Adrenal gland (tissue), 12 donors: ENCODE results near the gene APRT. TPM values are rescaled to one million over a fixed set of nuclear protein-coding genes. Genes with fewer than 3 reads are reported as not detected.
A peak's percentile ranks its signal among the peaks of the same experiment; 100 is the strongest.

Experiments used
- DNase-seq, 7 donors: peaks; one replicate each; pipeline ENCODE4 v3.0.0-alpha.2; 2019 to 2020
- H3K27ac ChIP-seq, 5 donors: fragments of 200-600 bp; sonication (generic) in 4 of 5; 1 replicate in 3 of 5; 2 replicates in 2 of 5; pipeline versions ENCODE4 v1.5.1 to v1.8.0; 2016 to 2020; ENCODE audit warnings: mild to moderate bottlenecking in 1 of 5
- H3K27me3 ChIP-seq: fragments of 200-600 bp; 2 replicates; pipeline ENCODE4 v1.8.0; 2021
- H3K36me3 ChIP-seq, 2 donors: fragments of 200-600 bp; replicated peaks in 1 of 2; 1 replicate in 1 of 2; 2 replicates in 1 of 2; pipeline versions ENCODE4 v1.5.1 to v1.8.0; 2018 to 2022
- H3K4me1 ChIP-seq, 2 donors: fragments of 200-600 bp; replicated peaks in 1 of 2; 1 replicate in 1 of 2; 2 replicates in 1 of 2; pipeline versions ENCODE4 v1.5.1 to v1.8.0; 2018 to 2021
- H3K4me3 ChIP-seq, 4 donors: fragments of 200-600 bp; sonication (generic) in 3 of 4; one replicate each; pipeline ENCODE4 v1.5.1; 2016 to 2018
- H3K9me3 ChIP-seq, 3 donors: fragments of 200-600 bp; sonication (generic) in 1 of 3; replicated peaks in 1 of 3; 1 replicate in 2 of 3; 2 replicates in 1 of 3; pipeline versions ENCODE4 v1.5.1 to v1.8.0; 2016 to 2021
- POLR2A ChIP-seq, 2 donors: fragments of 450-650 bp; IDR thresholded peaks; one replicate each; pipeline ENCODE4 v1.6.1; 2017; ENCODE audit warnings: antibody characterized with exemption in 2 of 2, mild to moderate bottlenecking in 2 of 2, moderate library complexity in 1 of 2
- WGBS, 4 donors: extraction: QIAGEN DNeasy Blood & Tissue Kit in 2 of 4; methylation state at CpG; one replicate each; pipeline versions ENCODE4 v1.1.5 to v1.1.7; 2013 to 2017; 5-methylcytosine and 5-hydroxymethylcytosine counted together
- intact Hi-C, 2 donors: fragments of 100-400 bp; cut with DNase I; formaldehyde crosslinking; loops; one replicate each; pipeline versions ENCODE4 v1.14.1 to v1.15.0; 2022 to 2023
- polyA plus RNA-seq, 3 donors: library from polyadenylated mRNA; stranded (reverse); fragments of 200-250 nt in 2 of 3; fragments of 350-450 nt in 1 of 3; fragmentation: Illumina TruSeq in 1 of 3; extraction: RNeasy Lipid Tissue Mini Kit (QIAGEN cat#74804) in 1 of 3; gene quantifications; one replicate each; pipeline ENCODE4 v1.2.3, GENCODE V29; 2013 to 2014
- total RNA-seq, 9 donors: library from RNA; depleted of rRNA in 4 of 9; stranded (reverse); fragments of >200 nt in 4 of 9; fragments of 120-200 nt in 1 of 9; fragmentation: NEBNext Ultra II Directional in 1 of 9; extraction: Animal tissue kit (Norgen Biotek cat#: 25700) in 1 of 9; gene quantifications; one replicate each; pipeline versions ENCODE4 v1.1.0 to v1.2.4, GENCODE V29; 2013 to 2023
- TF ChIP-seq, protein P1 (sequence below), 6 experiments: fragments of 450-650 bp in 4 of 6; fragments of 200-600 bp in 2 of 6; sonication (generic) in 1 of 6; IDR thresholded peaks; 1 replicate in 5 of 6; 2 replicates in 1 of 6; pipeline versions ENCODE4 v1.5.1 to v1.8.0; 2016 to 2021; ENCODE audit warnings: antibody characterized with exemption in 6 of 6, mild to moderate bottlenecking in 2 of 6, moderate library complexity in 1 of 6
- donor health status: healthy with polysubstance abuse.
- donor health status: Bipolar disorder and iron deficiency.
- donor health status: DM: yes; HTN: yes; CAD: no.
- donor health status: DM: no; HTN: no; CAD: no.
- donor health status: DM: no; HTN: no; CAD: no.
- donor health status: DM: yes; HTN: yes; CAD: no.

Gene APRT
- total and polyA plus RNA-seq, 12 donors = 116 to 297 (median 181) TPM

DNA sequence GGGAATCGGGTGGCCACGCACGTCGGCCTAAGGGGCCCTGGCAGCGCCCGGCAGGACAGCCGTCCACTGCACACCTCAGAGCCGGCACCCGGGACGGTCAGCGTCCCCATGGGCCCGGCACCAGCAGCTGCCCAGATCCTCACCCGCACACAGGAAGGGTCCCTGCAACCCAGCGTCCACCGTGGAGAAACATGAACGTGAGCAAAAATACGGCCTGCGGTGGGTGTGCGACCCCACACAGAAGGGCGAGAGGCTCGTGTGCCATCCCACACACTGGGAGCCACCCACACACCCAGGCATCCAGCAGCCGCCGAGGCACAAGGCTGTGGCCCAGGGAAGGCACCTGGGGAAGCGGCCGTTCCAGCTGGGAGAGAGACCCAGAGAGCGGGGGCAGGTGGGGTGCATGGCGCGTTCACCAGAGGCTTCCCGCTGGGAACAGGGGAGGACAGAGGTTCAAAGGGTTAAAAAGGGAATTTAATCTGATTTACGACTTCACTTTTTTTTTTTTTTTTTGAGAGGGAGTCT lies 33.1 kb downstream of the APRT start:
- no peaks in the 10 kb centered on the region for H3K9me3 ChIP-seq
- no peak for DNase-seq
- H3K36me3 ChIP-seq = no peaks in the 10 kb centered on the region
- WGBS, 4 donors = 81 to 95% (median 86%) methylated on average over 18 to 30 of the region's 30 CpGs
- H3K27me3 ChIP-seq = no peaks in the 10 kb centered on the region
- TF ChIP-seq, protein P1, sequence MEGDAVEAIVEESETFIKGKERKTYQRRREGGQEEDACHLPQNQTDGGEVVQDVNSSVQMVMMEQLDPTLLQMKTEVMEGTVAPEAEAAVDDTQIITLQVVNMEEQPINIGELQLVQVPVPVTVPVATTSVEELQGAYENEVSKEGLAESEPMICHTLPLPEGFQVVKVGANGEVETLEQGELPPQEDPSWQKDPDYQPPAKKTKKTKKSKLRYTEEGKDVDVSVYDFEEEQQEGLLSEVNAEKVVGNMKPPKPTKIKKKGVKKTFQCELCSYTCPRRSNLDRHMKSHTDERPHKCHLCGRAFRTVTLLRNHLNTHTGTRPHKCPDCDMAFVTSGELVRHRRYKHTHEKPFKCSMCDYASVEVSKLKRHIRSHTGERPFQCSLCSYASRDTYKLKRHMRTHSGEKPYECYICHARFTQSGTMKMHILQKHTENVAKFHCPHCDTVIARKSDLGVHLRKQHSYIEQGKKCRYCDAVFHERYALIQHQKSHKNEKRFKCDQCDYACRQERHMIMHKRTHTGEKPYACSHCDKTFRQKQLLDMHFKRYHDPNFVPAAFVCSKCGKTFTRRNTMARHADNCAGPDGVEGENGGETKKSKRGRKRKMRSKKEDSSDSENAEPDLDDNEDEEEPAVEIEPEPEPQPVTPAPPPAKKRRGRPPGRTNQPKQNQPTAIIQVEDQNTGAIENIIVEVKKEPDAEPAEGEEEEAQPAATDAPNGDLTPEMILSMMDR (IDR thresholded peaks at IDR 0.05) = no peak
- peaks cover 10 to 49% of the 10 kb centered on the region in 2 donors for H3K4me1 ChIP-seq
- intact Hi-C loops = no loop called here
- no peak overlapping the region for H3K4me3 ChIP-seq
- H3K27ac ChIP-seq = no peak overlapping the region

DNA sequence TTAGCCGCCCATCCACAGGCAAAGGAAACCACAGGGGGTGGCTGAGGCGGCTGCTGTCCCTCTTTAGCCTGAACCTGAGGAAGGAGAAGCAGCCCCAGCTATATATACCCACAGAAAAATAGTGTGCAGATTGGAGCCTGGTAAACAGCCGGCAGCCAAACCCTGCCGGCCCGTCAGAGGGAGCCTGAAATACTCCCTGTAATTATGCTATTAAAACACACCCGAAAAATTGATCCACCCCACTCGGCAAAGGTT lies 33.5 kb downstream of the APRT start:
- H3K4me1 ChIP-seq = peaks cover 10 to 49% of the 10 kb centered on the region in 2 donors
- no peak overlapping the region for H3K27ac ChIP-seq
- intact Hi-C loops = no loop called here
- 77 to 91% (median 79%) methylated on average over 5 to 7 of the region's 7 CpGs for WGBS, 4 donors
- no peak for DNase-seq
- TF ChIP-seq POLR2A (IDR thresholded peaks at IDR 0.05) = no peak
- TF ChIP-seq, protein P1 (IDR thresholded peaks at IDR 0.05) = no peak
- H3K27me3 ChIP-seq = no peaks in the 10 kb centered on the region
- no peaks in the 10 kb centered on the region for H3K9me3 ChIP-seq
- H3K36me3 ChIP-seq = no peaks in the 10 kb centered on the region
- no peak overlapping the region for H3K4me3 ChIP-seq

DNA sequence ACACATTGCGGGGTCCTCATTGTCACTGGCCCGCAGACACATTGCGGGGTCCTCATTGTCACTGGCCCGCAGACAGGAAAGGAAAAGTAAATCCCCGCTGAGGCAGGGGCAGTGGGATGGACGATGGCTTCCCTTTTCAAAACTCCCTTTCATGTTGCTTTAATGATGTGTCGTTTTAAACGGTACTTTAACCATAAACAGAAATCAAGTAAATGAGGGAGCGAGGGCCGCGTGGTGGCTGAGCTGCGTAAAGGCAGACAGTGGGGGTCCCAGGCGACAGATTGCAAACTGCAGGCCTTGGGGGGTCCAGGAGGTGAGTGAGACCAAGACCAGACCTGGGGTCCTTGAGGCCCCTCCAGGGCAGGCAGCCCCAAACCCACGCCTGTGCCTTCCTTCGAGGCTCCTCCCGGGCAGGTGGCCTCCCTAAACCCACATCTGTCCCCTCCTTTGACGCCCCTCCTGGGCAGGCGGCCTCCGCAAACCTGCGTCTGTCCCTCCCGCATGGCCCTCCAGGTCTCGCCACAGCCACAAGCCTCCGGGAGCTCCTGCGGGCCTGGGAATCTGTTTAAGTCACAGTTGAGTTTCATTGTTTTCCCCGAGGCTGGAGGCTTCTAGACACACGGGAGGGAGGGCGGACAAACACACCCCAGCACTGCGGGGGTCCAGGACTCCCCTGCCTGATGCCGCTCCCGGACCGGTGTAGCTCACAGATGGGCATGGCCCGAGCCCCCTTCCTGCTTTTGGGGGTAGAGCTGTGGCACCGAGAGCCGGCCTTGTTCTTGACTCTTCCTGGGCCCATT lies 34.1 kb downstream of the APRT start:
- Histone ChIP-seq H3K4me1 (peaks cover 10 to 46% of the 10 kb centered on the region in 2 donors), H3K27me3 (no peaks in the 10 kb centered on the region), H3K4me3 (no peak overlapping the region), H3K27ac (peak overlapping the region in 1 of 5 donors; percentile 60), H3K36me3 (no peaks in the 10 kb centered on the region), H3K9me3 (no peaks in the 10 kb centered on the region)
- intact Hi-C loops = no loop called here
- 78 to 86% (median 83%) methylated on average over 26 to 34 of the region's 34 CpGs for WGBS, 4 donors
- DNase-seq = no peak
- TF ChIP-seq, protein P1 (IDR thresholded peaks at IDR 0.05) = no peak
- TF ChIP-seq POLR2A (IDR thresholded peaks at IDR 0.05) = no peak

DNA sequence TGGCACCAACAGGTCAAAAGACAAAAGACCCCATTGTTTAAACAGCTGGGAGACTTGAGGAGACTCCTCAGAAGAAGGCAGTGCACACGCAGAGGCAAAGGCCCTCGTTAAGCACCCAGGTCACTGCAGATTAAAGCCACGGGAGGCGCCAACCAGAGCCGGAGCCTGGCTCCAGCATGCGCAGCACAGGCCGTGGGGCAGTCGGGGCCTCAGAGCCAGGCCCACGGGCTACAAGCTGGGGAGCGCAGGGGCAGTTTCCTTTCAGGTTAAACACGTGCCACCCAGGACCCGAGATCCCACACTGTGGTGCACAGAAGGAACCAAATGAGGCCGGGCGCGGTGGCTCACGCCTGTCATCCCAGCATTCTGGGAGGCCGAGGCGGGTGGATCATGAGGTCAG lies 35.9 kb downstream of the APRT start:
- H3K27ac ChIP-seq = no peak overlapping the region
- peaks cover 14 to 40% of the 10 kb centered on the region in 2 donors for H3K4me1 ChIP-seq
- DNase-seq = no peak
- H3K9me3 ChIP-seq = no peaks in the 10 kb centered on the region
- WGBS, 4 donors = 88 to 93% (median 92%) methylated on average over 11 to 18 of the region's 18 CpGs
- intact Hi-C loops = no loop called here
- TF ChIP-seq, protein P1 (IDR thresholded peaks at IDR 0.05) = no peak
- TF ChIP-seq POLR2A (IDR thresholded peaks at IDR 0.05) = no peak
- H3K4me3 ChIP-seq = no peak overlapping the region
- no peaks in the 10 kb centered on the region for H3K36me3 ChIP-seq
- no peaks in the 10 kb centered on the region for H3K27me3 ChIP-seq
